Hepatocyte (in vitro differentiated cells): ENCODE results near the gene EEF1G. TPM values are rescaled to one million over a fixed set of nuclear protein-coding genes. Genes with fewer than 3 reads are reported as not detected.

Experiments used
- DNase-seq: peaks from one replicate; pipeline ENCODE4 v3.0.0-alpha.2; 2016; ENCODE audit warnings: low spot score
- H2AFZ ChIP-seq: fragments of 200-600 bp; sonication (generic); 2 replicates; pipeline ENCODE4 v1.6.0; 2016; ENCODE audit warnings: antibody characterized with exemption, mild to moderate bottlenecking
- H3K27ac ChIP-seq: fragments of 200-600 bp; sonication (generic); 2 replicates; pipeline ENCODE4 v1.5.1; 2016; ENCODE audit warnings: mild to moderate bottlenecking
- H3K27me3 ChIP-seq: fragments of 200-600 bp; sonication (generic); 2 replicates; pipeline ENCODE4 v1.6.1; 2016
- H3K36me3 ChIP-seq: fragments of 200-600 bp; sonication (generic); replicated peaks from 2 replicates; pipeline ENCODE4 v1.5.1; 2016; ENCODE audit warnings: low read depth; ENCODE audit not compliant: insufficient read depth
- H3K4me1 ChIP-seq: fragments of 200-600 bp; sonication (generic); 2 replicates; pipeline ENCODE4 v1.5.1; 2016; ENCODE audit warnings: mild to moderate bottlenecking, moderate library complexity; ENCODE audit not compliant: insufficient read depth
- H3K4me2 ChIP-seq: fragments of 200-600 bp; sonication (generic); 2 replicates; pipeline ENCODE4 v1.6.0; 2016
- H3K4me3 ChIP-seq: fragments of 200-600 bp; sonication (generic); 2 replicates; pipeline ENCODE4 v1.5.1; 2016; ENCODE audit warnings: mild to moderate bottlenecking
- H3K79me2 ChIP-seq: fragments of 200-600 bp; sonication (generic); 2 replicates; pipeline ENCODE4 v1.6.0; 2017; ENCODE audit warnings: mild to moderate bottlenecking
- H3K9me2 ChIP-seq: fragments of 200-600 bp; sonication (generic); replicated peaks from 2 replicates; pipeline ENCODE4 v1.6.0; 2017; ENCODE audit warnings: mild to moderate bottlenecking; ENCODE audit not compliant: insufficient read depth
- H3K9me3 ChIP-seq: fragments of 200-600 bp; sonication (generic); 2 replicates; pipeline ENCODE4 v1.5.1; 2016; ENCODE audit warnings: low read depth, mild to moderate bottlenecking
- H4K20me1 ChIP-seq: fragments of 200-600 bp; sonication (generic); 2 replicates; pipeline ENCODE4 v1.6.0; 2016; ENCODE audit warnings: mild to moderate bottlenecking; ENCODE audit not compliant: insufficient read depth, poor library complexity, severe bottlenecking
- EZH2 ChIP-seq: fragments of 200-600 bp; sonication (generic); IDR thresholded peaks from 2 replicates; pipeline ENCODE4 v1.6.1; 2016; ENCODE audit warnings: antibody characterized with exemption, mild to moderate bottlenecking, borderline replicate concordance
- EZH2phosphoT487 ChIP-seq: fragments of 200-600 bp; sonication (generic); IDR thresholded peaks from one replicate; pipeline ENCODE4 v1.6.1; 2018; ENCODE audit warnings: antibody characterized with exemption, mild to moderate bottlenecking, low read depth, moderate library complexity; ENCODE audit not compliant: unreplicated experiment, severe bottlenecking
- WGBS: methylation state at CpG from one replicate; pipeline ENCODE4 v1.1.6; 2016; ENCODE audit warnings: low lambda C conversion rate; ENCODE audit errors: missing lambda C conversion rate; 5-methylcytosine and 5-hydroxymethylcytosine counted together
- polyA plus RNA-seq: library from polyadenylated mRNA; unstranded; fragments of >200 nt; fragmentation: Nextera tagmentation; extraction: Ambion mirVana; gene quantifications from 2 replicates; pipeline ENCODE4 v1.2.1, GENCODE V29; 2016
- total RNA-seq: library from RNA; depleted of rRNA; stranded (reverse); fragments of >200 nt; gene quantifications from 2 replicates; pipeline ENCODE4 v1.2.3, GENCODE V29; 2014
- TF ChIP-seq, protein P1 (sequence below): fragments of 200-600 bp; sonication (generic); IDR thresholded peaks from 2 replicates; pipeline ENCODE4 v1.5.1; 2016; ENCODE audit warnings: antibody characterized with exemption, mild to moderate bottlenecking; ENCODE audit not compliant: poor library complexity

Gene EEF1G
- total and polyA plus RNA-seq, 2 experiments from 2014 or later, result 526 to 1,634 TPM

DNA sequence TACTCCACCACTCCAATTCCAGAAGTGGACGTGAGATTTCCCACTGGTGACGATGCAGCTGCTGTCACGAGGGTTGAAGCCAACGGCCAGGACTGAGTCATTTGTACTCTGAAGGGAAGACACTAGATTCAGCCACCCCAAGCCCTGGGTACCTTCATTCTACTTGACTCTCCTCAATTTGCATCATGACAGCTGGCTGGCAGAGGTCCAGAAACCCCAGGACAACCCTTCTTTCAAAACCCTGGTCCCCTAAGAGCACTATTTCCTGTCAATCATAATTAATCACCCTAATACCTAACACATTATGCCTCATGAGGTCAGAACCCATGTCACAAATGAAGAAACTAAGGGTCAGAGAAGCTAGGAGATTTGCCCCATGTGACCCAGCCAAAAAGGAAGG is 34.0 kb upstream of the EEF1G start:
- no peaks in the 10 kb centered on the region for H4K20me1 ChIP-seq
- 88% methylated on average over 4 of the region's 4 CpGs for WGBS

DNA sequence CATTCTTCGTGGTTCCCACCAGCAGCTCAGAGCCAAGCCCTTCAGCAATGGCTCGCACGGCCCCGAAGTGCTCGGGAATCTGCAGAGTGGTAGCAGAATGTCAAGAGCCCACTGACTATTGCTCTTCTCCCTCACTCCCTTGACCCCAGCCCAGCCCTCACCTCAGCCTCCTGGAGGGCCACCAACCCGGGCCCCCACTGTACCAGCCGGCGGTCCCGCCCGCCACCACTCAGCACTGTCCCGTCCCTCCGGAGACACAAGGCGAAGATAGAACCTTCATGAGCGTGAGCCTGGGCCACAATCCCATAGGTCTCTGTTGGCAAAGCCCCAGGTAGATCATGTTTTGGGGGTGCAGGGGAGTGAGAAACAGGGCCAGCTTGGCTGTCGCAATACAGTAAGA is 32.2 kb upstream of the EEF1G start:
- H3K9me2 ChIP-seq, result no peaks in the 10 kb centered on the region
- no peak overlapping the region for H2AFZ ChIP-seq
- no peak overlapping the region for H3K4me2 ChIP-seq
- H3K27ac ChIP-seq, result no peak overlapping the region
- H3K4me3 ChIP-seq, result no peak overlapping the region
- no peak for TF ChIP-seq EZH2
- TF ChIP-seq, protein P1, sequence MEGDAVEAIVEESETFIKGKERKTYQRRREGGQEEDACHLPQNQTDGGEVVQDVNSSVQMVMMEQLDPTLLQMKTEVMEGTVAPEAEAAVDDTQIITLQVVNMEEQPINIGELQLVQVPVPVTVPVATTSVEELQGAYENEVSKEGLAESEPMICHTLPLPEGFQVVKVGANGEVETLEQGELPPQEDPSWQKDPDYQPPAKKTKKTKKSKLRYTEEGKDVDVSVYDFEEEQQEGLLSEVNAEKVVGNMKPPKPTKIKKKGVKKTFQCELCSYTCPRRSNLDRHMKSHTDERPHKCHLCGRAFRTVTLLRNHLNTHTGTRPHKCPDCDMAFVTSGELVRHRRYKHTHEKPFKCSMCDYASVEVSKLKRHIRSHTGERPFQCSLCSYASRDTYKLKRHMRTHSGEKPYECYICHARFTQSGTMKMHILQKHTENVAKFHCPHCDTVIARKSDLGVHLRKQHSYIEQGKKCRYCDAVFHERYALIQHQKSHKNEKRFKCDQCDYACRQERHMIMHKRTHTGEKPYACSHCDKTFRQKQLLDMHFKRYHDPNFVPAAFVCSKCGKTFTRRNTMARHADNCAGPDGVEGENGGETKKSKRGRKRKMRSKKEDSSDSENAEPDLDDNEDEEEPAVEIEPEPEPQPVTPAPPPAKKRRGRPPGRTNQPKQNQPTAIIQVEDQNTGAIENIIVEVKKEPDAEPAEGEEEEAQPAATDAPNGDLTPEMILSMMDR, result no peak
- no peaks in the 10 kb centered on the region for H3K27me3 ChIP-seq
- no peak for DNase-seq
- peaks cover 8% of the 10 kb centered on the region for H3K4me1 ChIP-seq
- 93% methylated on average over 15 of the region's 15 CpGs for WGBS
- H3K79me2 ChIP-seq, result peaks cover 11% of the 10 kb centered on the region
- H4K20me1 ChIP-seq, result no peaks in the 10 kb centered on the region
- no peaks in the 10 kb centered on the region for H3K36me3 ChIP-seq
- H3K9me3 ChIP-seq, result no peaks in the 10 kb centered on the region

More for the DNA sequence above, 34.0 kb upstream of the EEF1G start:
- Histone ChIP-seq H3K79me2 (peaks cover 11% of the 10 kb centered on the region), H3K36me3 (no peaks in the 10 kb centered on the region), H3K4me3 (no peak overlapping the region), H3K27me3 (no peaks in the 10 kb centered on the region), H3K9me2 (no peaks in the 10 kb centered on the region), H3K4me2 (no peak overlapping the region), H3K9me3 (no peaks in the 10 kb centered on the region), H2AFZ (no peak overlapping the region), H3K27ac (no peak overlapping the region), H3K4me1 (peaks cover 17% of the 10 kb centered on the region)
- DNase-seq, result no peak
- TF ChIP-seq EZH2phosphoT487 (no peak), EZH2 (no peak)
- TF ChIP-seq, protein P1, result no peak

DNA sequence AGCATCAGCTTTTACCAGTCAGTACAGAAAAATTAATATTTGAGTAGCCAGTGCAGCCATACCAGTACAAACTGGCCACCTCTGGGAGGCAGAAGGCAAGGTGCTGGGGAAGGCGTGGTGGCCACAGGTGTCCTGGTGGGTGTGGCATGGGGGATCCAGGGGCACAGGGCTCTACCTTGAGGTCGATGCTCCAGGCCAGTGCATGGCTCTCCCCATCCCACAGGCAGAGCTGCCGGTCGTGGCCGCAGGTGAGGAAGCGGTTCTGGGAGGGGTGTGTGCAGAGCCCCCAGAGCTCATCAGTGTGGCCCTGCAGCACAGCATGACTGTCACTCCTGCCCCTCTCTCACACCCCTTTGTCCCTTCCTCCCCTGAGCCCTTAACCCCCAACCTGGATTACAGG is 31.8 kb upstream of the EEF1G start:
- Histone ChIP-seq H3K4me2 (no peak overlapping the region), H3K9me2 (no peaks in the 10 kb centered on the region), H4K20me1 (peaks cover 2% of the 10 kb centered on the region), H3K27me3 (no peaks in the 10 kb centered on the region), H3K4me3 (no peak overlapping the region), H3K36me3 (no peaks in the 10 kb centered on the region), H3K79me2 (peaks cover 13% of the 10 kb centered on the region), H3K27ac (no peak overlapping the region), H3K9me3 (no peaks in the 10 kb centered on the region), H3K4me1 (peaks cover 8% of the 10 kb centered on the region), H2AFZ (no peak overlapping the region)
- TF ChIP-seq EZH2, result no peak
- TF ChIP-seq, protein P1, result no peak
- TF ChIP-seq EZH2phosphoT487, result no peak
- 96% methylated on average over 6 of the region's 6 CpGs for WGBS
- DNase-seq, result no peak
